DMS 273 (cell line): Measurements from ENCODE around the gene FXYD1.

Source experiments
- DNase-seq: peaks from one replicate; lab custom pipeline; 2025; ENCODE audit not compliant: unreplicated experiment; lab: John Stamatoyannopoulos, UW

The FXYD1 gene

GRCh38 chr19:35160629-35161433, 22.2 kb downstream of the FXYD1 start:
- DNase-seq: no peak

DNA sequence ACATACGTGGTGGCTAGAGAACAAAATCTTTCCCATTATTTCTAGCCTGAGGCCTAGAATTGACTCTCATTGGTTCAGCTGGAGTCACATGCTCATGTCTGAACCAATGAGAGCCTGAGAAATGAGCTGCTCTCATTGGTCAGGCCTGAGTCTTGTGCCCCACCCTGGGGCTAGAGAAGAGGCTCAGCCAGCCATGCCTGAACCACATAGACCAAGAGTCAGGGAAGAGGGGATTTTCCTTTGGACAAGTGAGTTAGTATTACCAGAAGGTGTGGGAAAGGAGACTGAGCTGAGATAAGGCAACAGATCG, 22.8 kb downstream of the FXYD1 start:
- DNase-seq: no peak

- no peak for DNase-seq
These were observed 24.1 kb downstream of the FXYD1 start for GRCh38 chr19:35162471-35163326.

- DNase-seq: no peak
These were observed 25.8 kb downstream of the FXYD1 start for GRCh38 chr19:35164418-35164817.

DNA sequence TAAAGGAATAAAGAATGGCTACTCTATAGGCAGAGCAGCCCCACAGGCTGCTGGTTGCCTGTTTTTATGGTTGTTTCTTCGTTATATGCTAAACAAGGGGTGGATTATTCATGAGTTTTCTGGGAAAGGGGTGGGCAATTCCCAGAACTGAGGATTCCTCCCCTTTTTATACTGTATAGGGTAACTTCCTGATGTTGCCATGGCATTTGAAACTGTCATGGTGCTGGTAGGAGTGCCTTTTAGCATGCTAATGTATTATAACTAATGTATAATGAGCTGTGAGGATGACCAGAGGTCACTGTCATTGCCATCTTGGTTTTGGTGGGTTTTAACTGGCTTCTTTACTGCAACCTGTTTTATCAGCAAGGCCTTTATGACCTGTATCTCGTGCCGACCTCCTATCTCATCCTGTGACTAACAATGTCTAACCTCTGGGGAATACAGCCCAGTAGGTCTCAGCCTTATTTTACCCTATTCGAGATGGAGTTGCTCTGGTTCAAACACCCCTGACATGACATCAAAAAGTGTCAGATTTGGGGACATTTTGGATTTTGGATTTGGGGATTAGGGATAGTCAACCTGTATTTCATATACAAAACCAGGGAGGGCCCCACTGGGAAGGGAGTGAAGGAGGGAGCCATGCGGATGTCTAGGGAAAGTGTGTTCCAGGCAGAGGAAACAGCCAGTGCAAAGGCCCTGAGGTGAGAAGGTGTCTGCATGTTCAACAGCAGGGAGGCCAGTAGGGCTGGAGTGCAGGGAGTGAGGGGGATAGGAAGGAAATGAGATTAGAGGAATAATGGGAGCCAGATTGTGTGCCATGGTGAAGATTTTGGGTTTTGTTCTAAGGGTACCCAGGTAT, 26.8 kb downstream of the FXYD1 start:
- no peak for DNase-seq

- no peak for DNase-seq
These were observed 27.8 kb downstream of the FXYD1 start for GRCh38 chr19:35166100-35167063.

DNA sequence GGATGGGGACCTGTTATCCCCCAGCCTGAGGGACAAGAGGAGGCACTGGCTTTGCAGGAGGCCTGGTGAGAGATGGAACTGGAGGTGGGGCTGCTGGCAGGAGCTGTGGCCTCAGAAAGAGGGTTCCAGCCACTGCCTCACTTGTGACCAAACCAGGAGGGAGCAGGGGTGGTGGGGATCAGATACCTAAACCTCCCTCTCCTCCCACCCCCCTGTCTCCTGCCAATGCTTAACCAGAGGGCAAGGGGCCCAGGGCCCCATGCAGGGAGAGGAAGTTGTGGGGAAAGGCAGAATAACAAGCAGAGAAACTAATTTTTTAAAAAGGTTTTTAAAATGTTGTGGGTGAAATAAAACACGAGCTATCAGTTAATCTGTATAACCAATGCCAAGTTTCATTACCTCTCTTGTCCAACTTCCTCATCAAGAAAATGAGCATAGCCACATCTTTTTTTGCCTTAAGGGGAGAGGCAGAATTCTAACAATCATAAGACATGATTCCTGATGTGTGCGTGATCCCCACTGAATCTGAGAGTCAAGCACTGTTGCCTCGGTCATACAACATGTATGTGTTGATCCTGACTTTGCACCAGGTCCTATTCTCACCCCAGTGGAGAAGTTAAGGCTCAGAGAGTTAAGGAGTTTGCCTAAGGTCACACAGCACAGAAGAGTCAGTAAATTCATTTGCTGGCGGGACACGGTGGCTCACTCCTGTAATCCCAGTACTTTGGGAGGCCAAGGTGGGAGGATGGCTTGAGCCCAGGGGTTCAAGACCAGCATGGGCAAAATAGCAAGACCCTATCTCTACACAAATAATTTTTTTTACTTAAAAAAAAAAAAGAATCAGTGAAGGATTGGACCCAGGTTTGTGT, 28.9 kb downstream of the FXYD1 start:
- DNase-seq: no peak

DNA sequence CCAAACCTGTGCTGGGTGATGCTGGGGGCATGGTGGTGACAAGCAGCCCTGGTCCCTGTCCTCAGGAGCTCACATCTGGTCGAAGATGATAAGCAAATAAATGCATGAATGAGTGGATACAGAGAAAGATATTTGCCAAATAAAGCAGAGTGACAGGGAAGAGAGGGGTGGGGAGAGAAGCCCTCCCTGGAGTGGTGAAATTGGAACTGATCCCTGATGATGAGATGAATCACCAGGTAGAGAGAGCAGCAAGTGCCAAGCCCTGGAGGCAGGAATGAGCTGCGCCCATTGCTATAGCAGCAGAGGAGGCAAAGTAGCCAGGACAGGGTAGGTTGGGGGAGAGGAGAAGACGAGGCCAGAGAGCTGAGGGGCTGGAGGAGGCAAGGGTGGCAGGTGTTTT, 29.6 kb downstream of the FXYD1 start:
- no peak for DNase-seq

DNA sequence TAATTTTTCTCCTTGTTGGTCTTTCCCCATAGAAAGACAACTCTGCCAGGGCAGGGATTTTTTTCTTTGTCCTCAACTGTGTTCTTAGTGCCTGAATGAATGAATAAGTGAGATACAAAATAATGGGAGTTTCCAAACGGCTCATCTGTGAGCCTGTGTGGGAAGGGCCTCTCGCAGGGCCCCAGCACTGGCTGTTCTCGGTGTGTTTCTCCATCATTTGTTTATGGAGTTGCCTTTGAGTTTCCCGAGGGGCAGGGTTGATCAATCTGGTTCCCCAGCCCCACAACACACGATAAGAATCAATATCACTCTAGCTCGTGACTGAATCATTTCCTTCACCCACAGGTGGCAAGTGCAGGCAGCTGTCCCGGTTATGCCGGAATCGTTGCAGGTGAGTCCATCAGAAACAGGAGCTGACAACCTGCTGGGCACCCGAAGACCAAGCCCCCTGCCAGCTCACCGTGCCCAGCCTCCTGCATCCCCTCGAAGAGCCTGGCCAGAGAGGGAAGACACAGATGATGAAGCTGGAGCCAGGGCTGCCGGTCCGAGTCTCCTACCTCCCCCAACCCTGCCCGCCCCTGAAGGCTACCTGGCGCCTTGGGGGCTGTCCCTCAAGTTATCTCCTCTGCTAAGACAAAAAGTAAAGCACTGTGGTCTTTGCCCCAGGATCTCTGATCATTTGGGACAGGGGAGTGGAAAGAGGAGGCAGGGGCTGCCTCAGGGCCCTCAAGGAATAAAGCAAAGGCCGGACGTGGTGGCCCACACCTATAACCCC, 30.8 kb downstream of the FXYD1 start:
- DNase-seq: no peak

DNA sequence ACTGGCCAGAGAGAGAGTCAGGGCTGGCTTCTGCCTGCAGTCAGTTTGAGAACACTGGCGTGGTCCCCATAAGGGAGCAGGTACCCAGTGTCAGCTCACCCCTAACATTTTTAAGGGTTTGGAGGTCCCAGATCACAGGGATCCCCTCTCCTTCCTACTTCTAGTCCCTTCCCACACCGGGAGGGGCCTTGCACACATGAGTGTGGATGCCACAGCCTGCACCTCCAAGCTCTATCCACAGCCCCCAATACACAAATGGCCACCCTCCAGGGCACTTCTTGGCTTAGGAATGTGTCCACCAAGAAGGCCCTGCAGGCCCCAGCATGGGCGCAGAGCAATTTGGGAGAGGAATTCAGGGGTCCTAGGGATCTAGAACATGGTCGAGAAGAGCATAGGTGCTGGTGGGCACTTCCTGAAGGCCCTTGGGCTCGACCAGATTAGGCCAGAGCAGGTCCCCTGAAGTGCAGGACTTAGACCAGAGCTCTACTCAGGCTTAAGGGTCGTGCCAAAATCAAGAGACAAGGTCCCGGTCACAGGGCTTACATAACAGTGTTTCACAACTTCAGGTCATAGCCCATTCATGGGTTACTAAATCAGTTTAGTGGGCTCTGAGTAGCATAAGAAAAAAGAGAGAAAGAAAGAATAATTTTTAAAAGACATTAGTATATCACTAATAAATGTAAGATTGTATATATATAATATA, 31.9 kb downstream of the FXYD1 start:
- no peak for DNase-seq

DNA sequence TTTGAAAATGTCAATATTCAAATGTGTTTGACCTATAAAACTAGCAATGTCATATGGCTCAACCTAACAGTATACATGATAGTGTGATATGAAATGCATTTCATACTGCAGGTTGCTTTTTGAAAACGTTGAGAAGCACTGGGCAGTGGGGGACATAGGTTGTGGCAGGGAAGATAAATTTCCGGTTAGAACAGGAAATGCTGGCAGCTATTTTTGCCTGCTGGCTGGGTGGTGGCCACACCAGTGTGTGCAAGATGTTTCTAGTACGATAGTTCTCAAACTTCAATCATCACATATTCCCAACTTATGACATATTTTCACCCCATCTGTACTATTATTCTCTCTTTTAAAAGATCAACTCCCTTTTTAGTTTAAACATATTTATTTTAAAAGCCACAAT, 33.1 kb downstream of the FXYD1 start:
- DNase-seq: no peak

GRCh38 chr19:35174226-35174625, 35.6 kb downstream of the FXYD1 start:
- no peak for DNase-seq

DNA sequence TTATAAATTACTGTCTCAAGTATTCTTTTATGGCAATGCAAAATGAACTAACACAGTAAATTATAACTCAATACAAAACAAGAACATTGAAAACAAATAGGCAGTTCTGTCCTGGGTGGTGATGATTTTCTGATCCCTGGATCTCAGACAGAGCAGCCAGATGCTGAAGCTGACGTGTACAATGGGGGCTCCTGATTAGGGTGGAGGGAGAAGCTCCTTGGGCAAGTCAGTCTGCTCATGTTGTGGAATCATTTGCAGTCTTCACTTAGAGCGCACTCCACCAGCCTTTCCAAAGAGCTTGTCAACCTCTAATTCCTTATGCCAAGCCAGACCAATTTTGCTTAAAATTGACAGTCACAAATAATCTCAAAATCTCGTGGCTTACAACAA, 37.6 kb downstream of the FXYD1 start:
- DNase-seq: no peak

- no peak for DNase-seq
These were observed 39.0 kb downstream of the FXYD1 start for GRCh38 chr19:35177377-35178274.

DNA sequence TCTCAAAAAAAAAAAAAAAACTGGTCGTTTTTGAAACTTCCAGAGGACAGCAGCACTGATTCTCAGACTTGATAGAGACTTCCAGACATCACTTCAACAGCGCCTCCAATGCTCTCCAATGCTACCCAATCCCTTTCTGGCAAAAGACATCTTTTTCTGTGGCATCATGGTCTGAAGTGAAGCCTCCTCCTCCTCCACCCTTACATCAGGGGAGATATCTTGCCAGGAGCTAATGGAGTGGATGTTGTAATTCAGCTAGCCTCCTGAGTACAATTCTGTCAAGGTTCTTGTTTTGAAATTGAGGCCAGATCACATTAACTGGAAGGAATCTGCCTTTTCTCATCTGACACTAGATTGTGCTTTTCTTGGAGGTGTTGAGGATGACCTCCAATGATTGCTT, 40.1 kb downstream of the FXYD1 start:
- DNase-seq: no peak

DNA sequence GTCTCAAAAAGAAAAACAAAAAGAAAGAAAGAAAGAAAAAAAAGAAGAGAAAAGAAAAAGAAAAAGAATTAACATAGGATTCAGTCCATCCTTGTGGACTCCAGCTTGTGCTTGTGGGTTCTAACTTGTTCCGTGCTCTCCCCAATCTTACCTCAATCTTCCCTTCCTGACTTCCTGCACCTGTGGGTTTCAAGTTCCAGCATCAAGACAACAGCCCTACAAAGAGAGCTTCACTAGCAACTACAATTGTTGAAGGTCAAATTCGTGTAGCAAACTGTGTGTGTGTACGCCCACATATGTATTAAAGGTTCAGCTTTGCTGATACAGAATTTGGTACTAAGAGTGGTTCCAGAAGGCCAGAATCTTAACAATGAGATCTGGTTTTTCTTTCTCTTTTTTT, 41.2 kb downstream of the FXYD1 start:
- DNase-seq: no peak

- DNase-seq: no peak
These were observed 42.8 kb downstream of the FXYD1 start for GRCh38 chr19:35181387-35181786.
